HG02870 (cell line): ENCODE results near the gene PRDM5.
A peak's percentile ranks its signal among the peaks of the same experiment; 100 is the strongest.

Source experiments
- ATAC-seq: cut with Tn5 transposase; IDR thresholded peaks from one replicate; pipeline ENCODE4 v1.9.1; 2021; ENCODE audit warnings: mild to moderate bottlenecking, moderate library complexity; ENCODE audit not compliant: unreplicated experiment

PRDM5 gene

GRCh38 chr4:120824946-120825345 lies 97.6 kb downstream of the PRDM5 start:
- ATAC-seq, result no peak

GRCh38 chr4:120821977-120822376 lies 100.5 kb downstream of the PRDM5 start:
- no peak for ATAC-seq

- no peak for ATAC-seq
These were observed 101.5 kb downstream of the PRDM5 start for GRCh38 chr4:120821029-120821428.

DNA sequence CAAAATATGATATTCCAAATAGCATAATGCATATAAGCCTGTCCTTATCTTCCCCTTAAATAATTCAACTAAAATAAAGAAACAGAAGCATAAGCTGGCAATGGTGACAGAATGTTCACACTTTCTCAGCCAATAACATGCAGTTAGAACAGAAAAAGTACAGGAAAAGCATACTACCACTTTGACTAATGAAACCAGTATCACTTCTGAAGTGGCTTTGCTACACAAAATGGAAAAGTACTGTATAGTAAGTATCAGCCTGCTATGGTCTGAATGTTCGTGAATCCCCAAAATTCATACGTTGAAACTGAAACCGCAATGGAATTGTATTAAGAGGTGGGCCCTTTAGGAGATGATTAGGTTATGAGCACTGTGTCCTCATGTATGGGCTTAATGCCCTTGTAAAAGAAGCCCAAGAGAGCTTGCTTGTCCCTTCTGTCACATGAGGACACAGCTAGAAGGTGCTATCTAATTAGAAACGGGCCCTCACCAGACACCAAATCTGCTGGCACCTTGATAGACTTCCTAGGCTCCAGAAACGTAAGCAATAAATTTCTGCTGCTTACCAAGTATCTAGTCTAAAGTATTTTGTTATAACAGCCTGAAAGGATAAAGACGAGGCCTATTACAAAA lies 102.6 kb downstream of the PRDM5 start:
- peak; percentile 88 for ATAC-seq

DNA sequence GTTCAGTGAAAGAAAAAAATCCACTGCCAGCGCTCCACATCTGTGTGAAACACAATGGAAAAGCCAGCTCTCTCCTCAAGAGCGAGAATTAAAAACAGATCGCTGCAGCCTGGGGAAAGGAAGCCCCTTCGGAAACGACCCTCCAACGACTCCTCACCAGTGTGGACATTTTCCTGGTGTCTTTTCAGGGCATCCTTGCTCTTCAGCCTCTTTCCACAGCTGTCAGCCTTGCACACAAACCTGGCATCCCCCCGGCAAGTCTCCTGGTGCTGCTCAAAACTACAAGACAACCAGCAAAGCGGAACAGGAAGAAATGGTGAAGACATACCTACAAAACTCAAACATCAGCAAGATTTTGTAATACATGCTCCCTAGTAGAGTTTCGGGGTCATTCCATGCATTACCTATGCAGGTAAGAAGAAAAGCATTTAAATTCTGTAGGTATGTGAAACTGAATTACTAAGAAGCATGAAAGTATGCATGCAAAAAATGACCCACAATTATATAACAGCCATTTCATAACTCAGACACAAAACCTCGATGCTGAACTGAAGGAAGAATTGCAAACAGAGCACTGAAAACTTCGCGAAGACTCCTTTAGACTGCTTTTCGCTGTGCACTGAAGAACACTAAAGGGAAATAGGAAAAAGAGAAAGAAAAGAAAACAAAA lies 106.1 kb downstream of the PRDM5 start:
- ATAC-seq, result no peak

GRCh38 chr4:120815361-120815760 lies 107.2 kb downstream of the PRDM5 start:
- ATAC-seq, result no peak

- ATAC-seq, result no peak
These were observed 107.6 kb downstream of the PRDM5 start for GRCh38 chr4:120814886-120815285.

DNA sequence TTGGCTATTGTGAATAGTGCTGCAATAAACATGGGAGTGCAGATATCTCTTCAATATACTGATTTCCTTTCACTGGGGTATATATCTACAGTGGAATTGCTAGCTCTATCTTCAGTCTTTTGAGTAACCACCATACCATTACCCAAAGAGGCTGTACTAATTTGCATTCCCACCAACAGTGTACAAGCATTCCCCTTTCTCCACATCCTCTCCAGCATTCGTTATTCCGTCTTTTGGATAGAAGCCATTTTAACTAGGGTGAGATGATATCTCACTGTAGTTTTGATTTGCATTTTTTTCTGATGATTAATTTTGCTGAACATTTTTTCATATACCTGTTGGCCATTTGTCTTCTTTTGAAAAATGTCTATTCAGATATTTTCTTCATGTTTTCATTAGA lies 110.3 kb downstream of the PRDM5 start:
- ATAC-seq, result no peak

DNA sequence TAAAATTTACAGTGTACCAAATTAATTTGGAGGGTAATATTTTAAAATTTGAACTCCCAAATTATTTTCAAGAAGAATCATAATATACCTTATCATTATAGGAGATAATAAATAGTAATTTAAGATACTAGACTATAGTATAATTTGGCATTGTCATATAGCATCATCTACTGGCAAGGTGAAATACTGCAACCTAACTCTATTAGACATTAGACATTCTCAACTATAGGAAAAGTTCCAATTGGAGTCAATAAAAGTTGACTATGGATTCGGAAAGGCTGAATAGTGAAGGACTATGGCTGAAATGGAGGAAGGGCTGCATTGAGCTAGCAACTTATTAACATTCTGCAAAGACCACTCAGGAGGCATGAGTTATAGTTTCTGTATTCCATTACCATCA lies 113.0 kb downstream of the PRDM5 start:
- no peak for ATAC-seq

DNA sequence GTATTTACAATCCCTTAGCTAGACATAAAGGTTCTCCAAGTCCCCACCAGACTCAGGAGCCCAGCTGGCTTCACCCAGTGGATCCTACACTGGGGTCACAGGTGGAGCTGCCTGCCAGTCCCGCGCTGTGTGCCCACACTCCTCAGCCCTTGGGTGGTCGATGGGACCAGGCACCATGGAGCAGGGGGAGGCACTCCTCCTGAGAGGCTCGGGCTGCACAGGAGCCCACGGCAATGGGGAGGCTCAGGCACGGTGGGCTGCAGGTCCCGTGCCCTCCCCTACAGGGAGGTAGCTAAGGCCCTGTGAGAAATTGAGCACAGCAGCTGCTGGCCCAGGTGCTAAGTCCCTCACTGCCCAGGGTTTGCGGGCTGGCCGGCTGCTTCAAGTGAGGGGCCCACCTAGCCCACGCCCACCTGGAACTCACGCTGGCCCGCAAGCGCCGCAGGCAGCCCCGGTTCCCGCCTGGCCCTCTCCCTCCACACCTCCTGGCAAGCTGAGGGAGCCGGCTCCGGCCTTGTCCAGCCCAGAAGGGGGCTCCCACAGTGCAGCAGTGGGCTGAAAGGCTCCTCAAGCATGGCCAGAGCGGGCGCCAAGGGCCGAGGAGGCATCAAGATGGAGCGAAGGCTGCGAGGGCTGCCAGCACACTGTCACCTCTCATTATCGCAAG lies 113.9 kb downstream of the PRDM5 start:
- no peak for ATAC-seq

DNA sequence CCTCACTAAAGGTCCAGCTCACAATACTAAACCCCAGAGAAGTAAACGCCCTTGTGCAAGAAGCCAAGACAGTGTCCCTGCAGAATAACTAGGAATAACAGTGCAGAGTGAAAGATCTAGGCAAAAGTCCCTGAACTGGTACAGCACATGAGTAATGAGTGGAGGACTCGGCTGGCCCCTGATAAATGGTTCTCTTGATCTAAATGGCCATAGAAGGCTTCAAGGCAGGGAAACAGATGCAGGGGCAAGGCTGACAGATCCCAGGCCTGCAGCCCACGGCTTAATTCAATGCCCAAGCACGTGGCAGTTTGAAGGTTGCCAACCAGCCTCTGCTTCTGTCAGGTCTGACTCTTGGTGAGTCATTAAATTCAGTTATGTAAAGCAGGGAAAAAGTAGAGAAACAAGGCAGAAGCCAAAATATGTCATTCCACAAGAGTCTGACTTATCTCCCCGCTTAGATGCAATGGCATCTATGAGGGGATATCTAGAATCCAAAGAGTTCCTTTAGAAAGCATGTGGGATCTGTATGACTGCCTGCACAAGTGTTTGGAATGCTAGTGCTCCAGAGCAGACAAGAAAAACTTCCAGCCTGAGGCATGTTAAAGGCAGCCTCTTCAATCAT lies 121.3 kb downstream of the PRDM5 start:
- no peak for ATAC-seq

GRCh38 chr4:120798570-120798969 lies 124.0 kb downstream of the PRDM5 start:
- no peak for ATAC-seq

GRCh38 chr4:120796271-120796670 lies 126.3 kb downstream of the PRDM5 start:
- ATAC-seq, result no peak

DNA sequence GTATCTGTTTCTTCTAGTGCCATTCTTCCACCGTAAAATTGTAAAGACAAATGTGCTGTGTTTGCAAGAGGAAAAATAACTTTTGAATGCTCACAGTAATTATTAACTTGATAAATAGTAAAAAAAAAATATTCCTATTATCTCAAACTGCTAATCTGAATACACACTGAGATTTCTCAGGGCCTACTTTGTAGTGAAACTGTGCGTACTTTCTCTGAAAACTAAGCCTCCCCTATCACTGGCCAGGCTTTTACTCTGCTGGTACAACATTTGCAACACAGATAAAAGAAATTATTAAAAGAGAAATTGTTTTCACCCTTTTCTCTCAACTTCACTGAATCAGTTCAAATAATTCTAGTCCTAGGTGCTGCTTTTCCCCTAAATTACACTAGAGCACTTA lies 137.3 kb downstream of the PRDM5 start:
- ATAC-seq, result no peak

DNA sequence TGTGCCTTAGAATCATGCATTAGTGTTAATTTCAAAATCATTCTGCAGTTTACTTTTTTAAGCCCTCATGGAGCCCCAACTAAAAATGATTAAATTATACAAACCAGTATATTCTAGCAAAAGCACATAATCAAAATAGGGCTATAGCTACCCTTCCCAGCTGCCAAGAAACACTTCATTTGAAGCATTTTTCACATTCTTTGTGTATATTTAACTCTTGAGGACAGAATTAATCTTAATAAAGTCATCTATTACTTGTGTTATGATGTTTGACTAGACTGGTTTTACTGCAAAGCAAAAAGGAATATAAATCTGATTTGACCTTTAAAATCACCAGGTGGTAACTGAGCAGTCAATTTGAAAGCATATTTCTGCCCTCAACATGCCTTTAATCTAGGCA lies 145.1 kb downstream of the PRDM5 start:
- ATAC-seq, result no peak

DNA sequence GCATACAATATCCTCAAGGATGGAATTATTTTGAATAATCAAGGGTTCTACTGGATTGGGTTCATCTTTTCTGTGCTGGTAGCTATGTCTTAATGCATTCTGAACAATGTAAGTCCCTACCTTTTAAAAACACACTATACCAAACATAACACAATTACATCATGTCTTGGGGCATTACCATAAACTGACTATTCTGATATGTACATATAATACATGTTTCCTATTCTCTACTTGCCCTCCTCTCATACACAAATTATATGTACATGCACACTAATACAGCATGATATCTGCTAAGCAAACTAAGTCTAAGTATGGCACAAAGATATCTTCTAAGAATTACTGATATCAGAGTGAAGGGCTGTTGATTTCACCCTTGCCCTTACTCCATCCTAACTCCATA lies 147.1 kb downstream of the PRDM5 start:
- no peak for ATAC-seq

GRCh38 chr4:120773641-120774040 lies 148.9 kb downstream of the PRDM5 start:
- ATAC-seq, result no peak

DNA sequence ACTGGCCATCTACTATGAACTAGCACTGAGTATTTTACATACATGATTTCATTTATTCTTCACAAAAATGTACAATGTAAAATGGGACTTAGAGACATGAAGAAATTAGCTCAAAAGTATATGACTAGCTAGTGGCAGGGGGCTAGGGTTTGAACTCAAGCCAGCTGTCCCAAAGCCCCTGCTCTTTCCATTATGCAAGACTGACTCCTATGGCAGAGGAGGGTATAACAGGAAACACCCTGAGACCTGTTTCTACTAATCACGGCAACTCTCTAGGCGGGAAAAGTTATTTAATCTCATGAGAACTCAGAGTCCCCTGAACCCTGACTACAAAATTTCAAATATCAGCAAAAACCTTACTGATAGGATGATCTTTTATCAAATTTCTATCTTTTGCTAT lies 150.6 kb downstream of the PRDM5 start:
- ATAC-seq, result no peak

GRCh38 chr4:120770897-120771296 lies 151.6 kb downstream of the PRDM5 start:
- ATAC-seq, result no peak

- no peak for ATAC-seq
These were observed 153.3 kb downstream of the PRDM5 start for GRCh38 chr4:120769227-120769626.

DNA sequence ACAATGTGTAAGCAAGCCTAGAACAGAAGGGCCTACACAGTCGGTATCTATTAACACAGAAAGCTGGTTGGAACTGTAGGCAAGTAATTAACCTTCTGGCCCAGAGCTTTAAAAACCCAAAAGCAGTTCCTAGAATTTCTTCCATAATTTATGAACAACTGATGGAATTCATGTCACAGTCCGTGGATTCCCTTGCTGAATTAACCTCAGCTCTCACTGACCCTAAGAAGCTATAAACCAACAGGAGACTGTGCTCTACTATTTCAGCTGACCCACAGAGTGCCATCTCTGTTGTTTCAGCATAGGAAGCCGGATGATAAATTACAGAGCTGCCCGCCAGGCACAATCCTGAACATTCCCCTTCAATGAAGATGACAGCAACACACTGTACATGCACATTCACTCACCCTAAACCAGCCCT lies 157.3 kb downstream of the PRDM5 start:
- ATAC-seq, result peak; percentile 14

DNA sequence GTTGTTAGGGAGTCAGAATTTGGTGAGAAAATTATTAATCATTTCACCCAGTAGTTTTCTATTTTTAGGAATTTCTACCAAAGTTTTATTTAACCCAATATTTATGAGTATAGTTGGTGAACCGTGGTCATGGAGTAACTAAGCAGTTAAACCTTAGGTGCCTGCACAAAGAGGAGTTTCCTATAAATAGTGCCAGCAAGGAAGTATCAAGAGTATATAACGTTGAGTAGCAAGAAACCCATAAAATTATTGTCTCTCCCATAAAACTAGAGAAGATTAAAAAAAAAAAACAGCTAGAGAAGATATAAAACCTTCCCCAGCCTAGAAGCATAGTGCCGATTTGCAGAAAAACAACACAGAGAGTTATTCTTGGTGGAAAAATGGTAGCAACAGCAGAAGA lies 158.9 kb downstream of the PRDM5 start:
- no peak for ATAC-seq
